Measurements from ENCODE around the gene COQ10A. TPM values are rescaled to one million over a fixed set of nuclear protein-coding genes. Genes with fewer than 3 reads are reported as not detected.

Gene COQ10A
- total RNA-seq, 1 donor from 2014 or later, result 18.6 TPM

GRCh38 chr12:56304872-56305590, 38.3 kb downstream of the COQ10A start:
- intact Hi-C loops (cut with micrococcal nuclease), result no loop called here

- intact Hi-C loops (cut with micrococcal nuclease), result no loop called here
Observed at GRCh38 chr12:56307221-56307965, 40.7 kb downstream of the COQ10A start.

DNA sequence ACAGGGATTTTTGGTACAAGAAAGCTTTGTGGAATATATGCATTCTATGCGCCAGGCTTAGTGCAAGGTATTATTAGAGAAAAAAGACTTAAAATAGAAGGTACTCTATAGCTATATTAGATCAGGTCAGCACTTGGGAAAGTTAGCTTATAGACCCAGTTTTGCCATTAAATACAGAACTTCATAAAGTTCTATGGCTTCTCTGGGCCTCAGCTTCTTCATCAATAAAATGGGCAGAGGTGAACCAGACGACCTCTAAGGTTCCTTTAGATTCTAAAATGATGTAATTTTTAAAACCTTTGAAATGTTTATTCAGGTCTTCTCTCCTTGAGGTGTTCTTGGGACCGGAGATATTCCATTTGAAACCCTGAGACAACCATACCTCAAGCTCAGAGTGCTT, 42.0 kb downstream of the COQ10A start:
- intact Hi-C loops (cut with micrococcal nuclease), result no loop called here

GRCh38 chr12:56311003-56311402, 44.3 kb downstream of the COQ10A start:
- intact Hi-C loops (cut with micrococcal nuclease), result no loop called here

GRCh38 chr12:56315249-56315621, 48.5 kb downstream of the COQ10A start:
- intact Hi-C loops (cut with micrococcal nuclease), result loop anchor here (5.0 kb wide), 1 partner anchor 48 kb away; the partner anchor contains the start of gene COQ10A

- intact Hi-C loops (cut with micrococcal nuclease), result loop anchor here (1.0 to 5.0 kb wide), 8 partner anchors 16 to 198 kb away; partner anchors contain the start of genes COQ10A, CS, NABP2 and PAN2
Observed at GRCh38 chr12:56315622-56316473, 49.1 kb downstream of the COQ10A start, which contains the start of gene CNPY2. Gene CNPY2, minus strand, starts transcription at chr12:56315988. Its CDS starts 771 bp downstream, at chr12:56315217.

DNA sequence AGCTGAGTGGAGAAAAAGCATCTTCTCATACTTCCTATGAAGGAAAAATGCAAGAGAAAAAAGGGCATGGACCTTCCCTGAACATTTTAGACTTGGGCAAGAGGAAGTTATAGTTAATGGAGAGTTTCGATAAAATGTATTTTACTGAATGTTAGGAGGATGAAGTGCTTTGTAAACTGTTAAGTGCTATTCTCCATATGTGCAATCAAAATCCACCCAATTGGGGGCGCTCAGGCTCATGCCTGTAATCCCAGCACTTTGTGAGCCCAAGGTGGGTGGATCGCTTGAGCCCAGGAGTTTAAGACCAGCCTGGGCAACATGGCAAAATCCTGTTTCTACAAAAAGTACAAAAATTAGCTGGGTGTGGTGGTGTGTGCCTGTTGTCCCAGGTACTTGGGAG, 50.9 kb downstream of the COQ10A start:
- intact Hi-C loops (cut with micrococcal nuclease), result loop anchor here (5.0 kb wide), 1 partner anchor 50 kb away; the partner anchor contains the start of gene COQ10A

Other genes with a start within 250 kb of the COQ10A start
- 21.8 and 23.3 TPM in 2 replicates for gene IKZF4, start 245.9 kb upstream of the COQ10A start, total RNA-seq
- gene RPS26, start 225.0 kb upstream of the COQ10A start, total RNA-seq, result 30.9 and 32.4 TPM in 2 replicates
- 0.84 and 1.3 TPM in 2 replicates for gene ERBB3, start 186.8 kb upstream of the COQ10A start, total RNA-seq
- 273 and 291 TPM in 2 replicates for gene PA2G4, start 162.4 kb upstream of the COQ10A start, total RNA-seq
- gene RPL41, start 150.3 kb upstream of the COQ10A start, total RNA-seq, result 3,715 and 3,764 TPM in 2 replicates
- gene ZC3H10, start 148.7 kb upstream of the COQ10A start, total RNA-seq, result 9.3 and 9.5 TPM in 2 replicates
- 362 TPM in 2 replicates for gene ESYT1, start 138.7 kb upstream of the COQ10A start, total RNA-seq
- gene MYL6B, start 114.4 kb upstream of the COQ10A start, total RNA-seq, result 69.9 and 70.7 TPM in 2 replicates
- 1,606 and 1,617 TPM in 2 replicates for gene MYL6, start 108.6 kb upstream of the COQ10A start, total RNA-seq
- 136 and 141 TPM in 2 replicates for gene SMARCC2, start 77.5 kb upstream of the COQ10A start, total RNA-seq
- gene RNF41, start 45.0 kb upstream of the COQ10A start, total RNA-seq, result 31.7 and 32.7 TPM in 2 replicates
- 67.9 and 68.5 TPM in 2 replicates for gene NABP2, start 42.6 kb upstream of the COQ10A start, total RNA-seq
- 0.86 and 1.0 TPM in 2 replicates for gene SLC39A5, start 36.9 kb upstream of the COQ10A start, total RNA-seq
- gene ANKRD52, start 8.6 kb upstream of the COQ10A start, total RNA-seq, result 55.3 and 56.1 TPM in 2 replicates
- 242 TPM in 2 replicates for gene CS, start 33.4 kb downstream of the COQ10A start, total RNA-seq
- gene CNPY2, start 49.0 kb downstream of the COQ10A start, total RNA-seq, result 129 and 139 TPM in 2 replicates
- gene PAN2, start 67.1 kb downstream of the COQ10A start, total RNA-seq, result 47.4 and 51.6 TPM in 2 replicates
- gene IL23A, start 71.9 kb downstream of the COQ10A start, total RNA-seq, result 8.6 and 10.1 TPM in 2 replicates
- 159 and 164 TPM in 2 replicates for gene STAT2, start 93.2 kb downstream of the COQ10A start, total RNA-seq
- not detected in 2 replicates for gene APOF, start 95.9 kb downstream of the COQ10A start, total RNA-seq
- gene TIMELESS, start 182.5 kb downstream of the COQ10A start, total RNA-seq, result 56.1 and 56.9 TPM in 2 replicates
- not detected in 2 replicates for gene MIP, start 187.7 kb downstream of the COQ10A start, total RNA-seq
- 4.4 TPM in 2 replicates for gene SPRYD4, start 201.6 kb downstream of the COQ10A start, total RNA-seq
- gene GLS2, start 221.2 kb downstream of the COQ10A start, total RNA-seq, result 0.55 and 0.89 TPM in 2 replicates